Astrocyte (in vitro differentiated cells and primary cell): ENCODE results near the gene TH. TPM values are rescaled to one million over a fixed set of nuclear protein-coding genes. Genes with fewer than 3 reads are reported as not detected.

Experiments
- DNase-seq: peaks from one replicate; pipeline ENCODE4 v3.0.0-alpha.2; 2010; ENCODE audit warnings: low read depth
- FAIRE-seq: peaks from 2 replicates; lab custom pipeline; 2011; peaks lifted over from hg19 to GRCh38; lab: Jason Lieb, UNC
- H2AFZ ChIP-seq: 2 replicates; pipeline ENCODE4 v1.6.0; 2012; ENCODE audit warnings: low read depth, low read length, inconsistent platforms
- H3K27ac ChIP-seq: 2 replicates; pipeline ENCODE4 v1.5.1; 2011; ENCODE audit warnings: low read depth, low read length, inconsistent platforms
- H3K27me3 ChIP-seq: 2 replicates; pipeline ENCODE4 v1.6.0; 2011; ENCODE audit warnings: low read length, inconsistent platforms; ENCODE audit not compliant: insufficient read depth
- H3K36me3 ChIP-seq: 2 replicates; pipeline ENCODE4 v1.5.1; 2011; ENCODE audit warnings: low read length, inconsistent platforms; ENCODE audit not compliant: insufficient read depth
- H3K4me1 ChIP-seq: 2 replicates; pipeline ENCODE4 v1.5.1; 2011; ENCODE audit warnings: low read length, inconsistent platforms; ENCODE audit not compliant: insufficient read depth
- H3K4me2 ChIP-seq: 2 replicates; pipeline ENCODE4 v1.6.0; 2012; ENCODE audit warnings: low read length, inconsistent platforms
- H3K4me3 ChIP-seq: 2 replicates; pipeline ENCODE4 v1.5.1; 2011; ENCODE audit warnings: low read depth, mild to moderate bottlenecking, low read length, inconsistent platforms; ENCODE audit not compliant: insufficient read depth
- H3K79me2 ChIP-seq: 2 replicates; pipeline ENCODE4 v1.6.0; 2012; ENCODE audit warnings: mild to moderate bottlenecking, low read length, inconsistent platforms; ENCODE audit not compliant: insufficient read depth
- H3K9ac ChIP-seq: 2 replicates; pipeline ENCODE4 v1.6.0; 2012; ENCODE audit warnings: mild to moderate bottlenecking, low read length, inconsistent platforms
- H3K9me3 ChIP-seq: 2 replicates; pipeline ENCODE4 v1.5.1; 2012; ENCODE audit warnings: low read depth, mild to moderate bottlenecking, low read length, inconsistent platforms; ENCODE audit not compliant: insufficient read depth
- H4K20me1 ChIP-seq: 2 replicates; pipeline ENCODE4 v1.6.0; 2012; ENCODE audit warnings: low read length, inconsistent platforms; ENCODE audit not compliant: insufficient read depth
- H3K27ac Mint-ChIP-seq: one replicate; pipeline ENCODE4 v1.8.0; 2021; ENCODE audit warnings: mild to moderate bottlenecking, mixed read lengths; ENCODE audit not compliant: unreplicated experiment
- H3K27me3 Mint-ChIP-seq: one replicate; pipeline ENCODE4 v1.8.0; 2021; ENCODE audit warnings: low read depth, mixed read lengths; ENCODE audit not compliant: unreplicated experiment
- H3K36me3 Mint-ChIP-seq: one replicate; pipeline ENCODE4 v1.8.0; 2021; ENCODE audit warnings: low read depth, mixed read lengths; ENCODE audit not compliant: unreplicated experiment
- H3K4me1 Mint-ChIP-seq: one replicate; pipeline ENCODE4 v1.8.0; 2021; ENCODE audit warnings: low read depth, mixed read lengths; ENCODE audit not compliant: unreplicated experiment
- H3K4me3 Mint-ChIP-seq: one replicate; pipeline ENCODE4 v1.8.0; 2021; ENCODE audit warnings: mild to moderate bottlenecking, moderate library complexity, mixed read lengths; ENCODE audit not compliant: unreplicated experiment
- H3K9me3 Mint-ChIP-seq: one replicate; pipeline ENCODE4 v1.8.0; 2021; ENCODE audit warnings: mild to moderate bottlenecking, mixed read lengths; ENCODE audit not compliant: unreplicated experiment
- EZH2 ChIP-seq: IDR thresholded peaks from 2 replicates; pipeline ENCODE4 v1.6.1; 2012; ENCODE audit warnings: mild to moderate bottlenecking, low read length, inconsistent platforms; ENCODE audit not compliant: insufficient read depth
- total RNA-seq: library from RNA; stranded (reverse); gene quantifications from 2 replicates; pipeline ENCODE4 v1.2.1, GENCODE V29; 2021
- TF ChIP-seq, protein P1 (sequence below): IDR thresholded peaks from 2 replicates; pipeline ENCODE4 v1.5.1; 2011; ENCODE audit warnings: low read depth, mild to moderate bottlenecking, inconsistent platforms, low read length, moderate library complexity; ENCODE audit not compliant: insufficient read depth

TH gene
- total RNA-seq, 1 donor from 2014 or later, result not detected

DNA sequence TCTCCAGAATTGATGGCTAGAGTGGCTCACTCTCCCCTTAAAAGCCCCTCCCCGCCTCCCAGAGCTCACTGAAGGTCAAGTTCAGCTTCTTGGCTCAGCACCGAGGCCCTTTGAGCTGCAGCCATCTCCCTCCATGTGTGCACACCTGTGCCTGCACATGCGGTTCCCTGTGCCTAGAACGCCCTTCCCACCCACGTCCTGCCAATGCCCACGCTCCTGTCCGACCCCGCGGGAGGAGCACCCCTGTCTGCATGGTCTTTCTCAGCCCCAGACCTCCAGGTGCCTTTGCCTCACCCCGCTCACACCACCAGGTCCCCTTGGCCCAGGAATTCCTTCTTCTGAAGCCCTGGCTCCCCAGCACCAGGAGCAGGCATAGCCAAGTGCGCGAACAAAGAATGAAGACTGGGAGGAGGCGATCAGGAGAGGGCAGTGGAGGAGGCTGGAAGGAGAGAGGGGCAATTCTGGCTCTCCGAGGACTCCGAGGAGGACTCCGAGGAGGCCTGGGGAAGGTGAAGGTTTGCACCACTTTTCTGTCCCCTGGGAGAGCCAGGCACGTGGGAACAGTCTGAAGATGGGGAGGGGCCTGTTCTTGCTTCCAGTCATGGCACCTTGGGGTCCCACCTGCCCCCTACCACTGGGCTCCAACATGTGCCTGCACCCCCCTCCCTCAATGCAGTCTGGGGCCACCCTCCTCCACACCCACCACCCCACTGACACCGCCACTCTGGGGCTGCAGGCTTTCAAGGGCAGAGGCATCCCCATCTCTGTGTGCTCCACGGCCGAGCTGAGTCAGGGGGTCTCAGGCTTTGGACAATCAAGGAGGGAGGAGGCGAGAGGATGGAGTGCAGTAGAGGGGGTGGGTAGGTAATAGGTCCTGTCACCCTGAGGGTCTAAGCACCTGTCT, 50.1 kb downstream of the TH start:
- no peak overlapping the region for H3K27ac ChIP-seq
- no peak overlapping the region for H3K4me3 Mint-ChIP-seq
- H3K27me3 ChIP-seq, result peaks cover 7% of the 10 kb centered on the region
- no peaks in the 10 kb centered on the region for H3K36me3 ChIP-seq
- peak overlapping the region; percentile 12 for H3K27ac Mint-ChIP-seq
- H3K9ac ChIP-seq, result no peak overlapping the region
- H3K4me1 Mint-ChIP-seq, result peaks cover 2% of the 10 kb centered on the region
- H4K20me1 ChIP-seq, result no peaks in the 10 kb centered on the region
- peaks cover 3% of the 10 kb centered on the region for H3K9me3 ChIP-seq
- H3K79me2 ChIP-seq, result no peaks in the 10 kb centered on the region
- FAIRE-seq (no peak), DNase-seq (no peak)
- peaks cover 17% of the 10 kb centered on the region for H3K9me3 Mint-ChIP-seq
- peaks cover 3% of the 10 kb centered on the region for H3K36me3 Mint-ChIP-seq
- no peak overlapping the region for H2AFZ ChIP-seq
- H3K4me3 ChIP-seq, result no peak overlapping the region
- peaks cover 9% of the 10 kb centered on the region for H3K4me1 ChIP-seq
- peaks cover 28% of the 10 kb centered on the region for H3K27me3 Mint-ChIP-seq
- peak overlapping the region; percentile 54 for H3K4me2 ChIP-seq
- TF ChIP-seq, protein P1, sequence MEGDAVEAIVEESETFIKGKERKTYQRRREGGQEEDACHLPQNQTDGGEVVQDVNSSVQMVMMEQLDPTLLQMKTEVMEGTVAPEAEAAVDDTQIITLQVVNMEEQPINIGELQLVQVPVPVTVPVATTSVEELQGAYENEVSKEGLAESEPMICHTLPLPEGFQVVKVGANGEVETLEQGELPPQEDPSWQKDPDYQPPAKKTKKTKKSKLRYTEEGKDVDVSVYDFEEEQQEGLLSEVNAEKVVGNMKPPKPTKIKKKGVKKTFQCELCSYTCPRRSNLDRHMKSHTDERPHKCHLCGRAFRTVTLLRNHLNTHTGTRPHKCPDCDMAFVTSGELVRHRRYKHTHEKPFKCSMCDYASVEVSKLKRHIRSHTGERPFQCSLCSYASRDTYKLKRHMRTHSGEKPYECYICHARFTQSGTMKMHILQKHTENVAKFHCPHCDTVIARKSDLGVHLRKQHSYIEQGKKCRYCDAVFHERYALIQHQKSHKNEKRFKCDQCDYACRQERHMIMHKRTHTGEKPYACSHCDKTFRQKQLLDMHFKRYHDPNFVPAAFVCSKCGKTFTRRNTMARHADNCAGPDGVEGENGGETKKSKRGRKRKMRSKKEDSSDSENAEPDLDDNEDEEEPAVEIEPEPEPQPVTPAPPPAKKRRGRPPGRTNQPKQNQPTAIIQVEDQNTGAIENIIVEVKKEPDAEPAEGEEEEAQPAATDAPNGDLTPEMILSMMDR, result no peak
- TF ChIP-seq EZH2, result no peak

DNA sequence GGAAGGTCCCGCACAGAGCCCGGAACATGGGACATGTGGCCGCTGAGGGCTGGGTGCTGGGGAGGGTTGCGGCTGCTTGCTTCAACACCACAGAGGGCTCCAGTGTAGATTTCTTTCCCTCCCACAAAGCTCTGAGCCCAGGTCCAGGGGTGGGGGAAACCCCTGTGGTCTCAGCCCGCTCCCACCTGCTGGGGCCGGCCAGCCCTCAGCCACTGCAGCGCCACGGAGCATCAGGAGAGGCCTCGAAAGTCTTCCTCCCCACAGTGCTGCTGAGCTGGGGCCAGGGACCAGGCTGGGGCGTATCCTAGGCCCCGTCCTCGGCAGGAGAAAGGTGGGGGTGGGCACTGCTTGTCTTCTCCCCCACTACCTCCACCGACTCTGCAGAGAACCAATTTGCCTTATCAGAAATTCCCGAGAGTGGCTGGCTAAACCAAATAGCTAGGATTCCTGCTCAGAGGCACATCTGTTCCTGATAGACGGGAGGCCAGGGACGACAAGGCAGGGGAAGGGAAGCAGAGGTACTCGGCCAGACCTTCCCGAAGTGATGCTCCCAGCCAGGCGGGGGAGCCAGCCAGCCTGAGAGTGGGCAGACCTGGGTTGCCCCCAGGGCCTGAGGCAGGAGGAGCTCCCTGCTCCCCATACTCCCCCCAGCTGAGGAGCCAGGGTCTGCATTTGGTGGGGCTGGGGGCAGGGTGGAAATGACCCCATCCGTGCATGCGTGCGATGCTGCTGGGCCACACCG, 51.1 kb downstream of the TH start:
- Histone ChIP-seq H3K9me3 (peaks cover 13% of the 10 kb centered on the region), H2AFZ (no peak overlapping the region), H3K27ac (no peak overlapping the region), H3K36me3 (no peaks in the 10 kb centered on the region), H3K79me2 (no peaks in the 10 kb centered on the region), H3K4me3 (no peak overlapping the region), H3K4me1 (peaks cover 9% of the 10 kb centered on the region), H3K9ac (no peak overlapping the region), H4K20me1 (no peaks in the 10 kb centered on the region), H3K4me2 (no peak overlapping the region), H3K27me3 (peaks cover 7% of the 10 kb centered on the region)
- DNase-seq (no peak), FAIRE-seq (no peak)
- H3K27ac Mint-ChIP-seq, result no peak overlapping the region
- H3K36me3 Mint-ChIP-seq, result peaks cover 8% of the 10 kb centered on the region
- H3K9me3 Mint-ChIP-seq, result peaks cover 21% of the 10 kb centered on the region
- no peak for TF ChIP-seq EZH2
- TF ChIP-seq, protein P1, result no peak
- H3K4me1 Mint-ChIP-seq, result peaks cover 2% of the 10 kb centered on the region
- no peak overlapping the region for H3K4me3 Mint-ChIP-seq
- H3K27me3 Mint-ChIP-seq, result peaks cover 34% of the 10 kb centered on the region
